Testis (tissue), 2 donors: ENCODE measurements around the gene ILDR1.

Experiments used
- CTCF ChIP-seq, 3 experiments: fragments of 450-650 bp in 2 of 3; fragments of 200-600 bp in 1 of 3; sonication (generic) in 1 of 3; IDR thresholded peaks; one replicate each; pipeline ENCODE4 v1.5.1; 2016 to 2019; ENCODE audit warnings: antibody characterized with exemption in 3 of 3, mild to moderate bottlenecking in 2 of 3, moderate library complexity in 1 of 3
- POLR2A ChIP-seq: fragments of 450-650 bp; IDR thresholded peaks from one replicate; pipeline ENCODE4 v1.6.1; 2017; ENCODE audit warnings: antibody characterized with exemption, mild to moderate bottlenecking, moderate library complexity

GRCh38 chr3:122000936-122001605 lies 21.0 kb downstream of the ILDR1 start:
- no peak for TF ChIP-seq CTCF (IDR thresholded peaks at IDR 0.05)
- TF ChIP-seq POLR2A, result no peak
